ENCODE data around the gene HNRNPUL1. TPM values are rescaled to one million over a fixed set of nuclear protein-coding genes. Genes with fewer than 3 reads are reported as not detected.

The HNRNPUL1 gene
- total RNA-seq, 1 donor from 2014 or later: 256 TPM

DNA sequence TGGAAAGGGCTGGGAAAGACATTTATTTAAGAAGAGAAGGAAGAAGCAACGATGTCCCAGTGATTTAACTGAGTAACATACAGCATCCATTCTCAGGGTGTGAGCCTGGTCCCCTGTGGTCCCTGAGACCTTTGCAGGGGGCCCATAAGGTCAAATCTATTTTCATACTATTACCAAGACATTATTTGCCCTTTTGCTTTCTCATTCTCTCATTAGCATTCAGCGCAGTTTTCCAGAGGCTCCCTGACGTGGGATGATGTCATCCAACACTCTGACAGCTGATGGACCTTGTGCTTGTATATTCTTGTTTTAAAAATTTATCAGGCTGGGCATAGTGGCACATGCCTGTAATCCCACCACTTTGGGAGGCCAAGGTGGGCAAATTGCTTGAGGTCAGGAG is 18.3 kb upstream of the HNRNPUL1 start:
- H3K4me3 Mint-ChIP-seq (ENCODE audit: low read depth): no peak overlapping the region
- H3K36me3 Mint-ChIP-seq (ENCODE audit: insufficient read depth): peaks cover 7% of the 10 kb centered on the region
- no peak for DNase-seq (ENCODE audit: low spot score, unreplicated experiment)
- no peaks in the 10 kb centered on the region for H3K4me1 Mint-ChIP-seq (ENCODE audit: low read depth)
- no peaks in the 10 kb centered on the region for H3K9me3 Mint-ChIP-seq (ENCODE audit: low read depth)
- H3K27ac Mint-ChIP-seq: no peak overlapping the region
- TF ChIP-seq, protein P1, sequence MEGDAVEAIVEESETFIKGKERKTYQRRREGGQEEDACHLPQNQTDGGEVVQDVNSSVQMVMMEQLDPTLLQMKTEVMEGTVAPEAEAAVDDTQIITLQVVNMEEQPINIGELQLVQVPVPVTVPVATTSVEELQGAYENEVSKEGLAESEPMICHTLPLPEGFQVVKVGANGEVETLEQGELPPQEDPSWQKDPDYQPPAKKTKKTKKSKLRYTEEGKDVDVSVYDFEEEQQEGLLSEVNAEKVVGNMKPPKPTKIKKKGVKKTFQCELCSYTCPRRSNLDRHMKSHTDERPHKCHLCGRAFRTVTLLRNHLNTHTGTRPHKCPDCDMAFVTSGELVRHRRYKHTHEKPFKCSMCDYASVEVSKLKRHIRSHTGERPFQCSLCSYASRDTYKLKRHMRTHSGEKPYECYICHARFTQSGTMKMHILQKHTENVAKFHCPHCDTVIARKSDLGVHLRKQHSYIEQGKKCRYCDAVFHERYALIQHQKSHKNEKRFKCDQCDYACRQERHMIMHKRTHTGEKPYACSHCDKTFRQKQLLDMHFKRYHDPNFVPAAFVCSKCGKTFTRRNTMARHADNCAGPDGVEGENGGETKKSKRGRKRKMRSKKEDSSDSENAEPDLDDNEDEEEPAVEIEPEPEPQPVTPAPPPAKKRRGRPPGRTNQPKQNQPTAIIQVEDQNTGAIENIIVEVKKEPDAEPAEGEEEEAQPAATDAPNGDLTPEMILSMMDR (IDR thresholded peaks at IDR 0.05; ENCODE audit: unreplicated experiment): no peak
- no peaks in the 10 kb centered on the region for H3K27me3 Mint-ChIP-seq

DNA sequence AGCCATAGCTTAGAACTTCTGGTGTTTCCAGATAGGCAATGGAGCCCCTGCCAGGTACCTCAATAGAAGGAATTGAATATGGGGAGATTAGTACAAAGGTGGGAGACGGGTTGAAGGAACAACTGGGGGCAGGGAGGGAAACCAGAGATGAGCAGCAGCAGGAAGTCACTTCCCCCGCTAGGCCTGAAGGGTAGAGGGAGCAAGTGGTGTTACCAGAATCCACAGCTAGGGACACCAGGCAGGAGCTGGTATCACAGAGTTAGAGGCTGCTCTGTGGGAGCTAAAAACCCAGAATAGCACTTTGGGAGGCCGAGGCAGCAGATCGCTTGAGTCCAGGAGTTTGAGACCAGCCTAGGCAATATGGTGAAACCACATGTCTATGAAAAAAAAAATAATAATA is 15.3 kb upstream of the HNRNPUL1 start:
- Mint-ChIP-seq H3K27ac (no peak overlapping the region), H3K9me3 (ENCODE audit: low read depth) (no peaks in the 10 kb centered on the region), H3K27me3 (no peaks in the 10 kb centered on the region), H3K4me1 (ENCODE audit: low read depth) (no peaks in the 10 kb centered on the region), H3K36me3 (ENCODE audit: insufficient read depth) (peaks cover 13% of the 10 kb centered on the region), H3K4me3 (ENCODE audit: low read depth) (no peak overlapping the region)
- no peak for DNase-seq (ENCODE audit: low spot score, unreplicated experiment)
- TF ChIP-seq, protein P1 (IDR thresholded peaks at IDR 0.05; ENCODE audit: unreplicated experiment): no peak

DNA sequence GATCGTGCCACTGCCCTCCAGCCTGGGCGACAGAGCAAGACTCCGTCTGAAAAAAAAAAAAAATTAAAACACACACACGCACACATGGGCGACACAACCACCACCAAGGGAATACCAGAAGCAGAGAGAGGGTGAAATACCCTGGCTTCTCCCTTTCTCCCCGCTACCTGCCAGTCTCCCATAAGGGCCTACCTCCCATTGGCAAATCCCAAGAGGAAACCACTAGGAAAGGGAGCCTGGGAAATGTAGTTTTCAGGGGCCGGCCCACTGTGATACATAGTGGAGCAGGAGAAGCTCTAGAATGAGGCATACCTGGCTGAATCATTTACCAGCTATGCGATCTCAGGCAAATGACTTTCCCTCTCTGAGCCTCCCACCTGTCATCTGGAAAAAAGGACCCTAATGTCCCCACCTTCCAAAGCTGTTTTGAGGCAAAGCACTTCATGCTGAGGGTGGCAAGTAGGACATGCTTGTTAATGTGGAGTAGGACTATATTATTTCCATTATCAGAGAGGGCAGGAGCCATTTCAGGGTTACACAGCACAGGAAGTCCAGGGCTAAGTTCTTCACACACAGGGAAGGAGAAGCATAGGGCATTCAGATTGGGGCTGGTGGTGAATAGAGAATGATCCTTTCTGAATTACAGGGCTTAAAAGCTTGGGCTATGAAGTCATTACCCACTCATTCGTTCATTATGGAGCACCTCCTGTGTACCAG is 14.3 kb upstream of the HNRNPUL1 start:
- Mint-ChIP-seq H3K27ac (no peak overlapping the region), H3K36me3 (ENCODE audit: insufficient read depth) (peaks cover 13% of the 10 kb centered on the region), H3K4me3 (ENCODE audit: low read depth) (no peak overlapping the region), H3K4me1 (ENCODE audit: low read depth) (no peaks in the 10 kb centered on the region), H3K27me3 (no peaks in the 10 kb centered on the region), H3K9me3 (ENCODE audit: low read depth) (no peaks in the 10 kb centered on the region)
- no peak for DNase-seq (ENCODE audit: low spot score, unreplicated experiment)
- TF ChIP-seq, protein P1 (IDR thresholded peaks at IDR 0.05; ENCODE audit: unreplicated experiment): no peak

DNA sequence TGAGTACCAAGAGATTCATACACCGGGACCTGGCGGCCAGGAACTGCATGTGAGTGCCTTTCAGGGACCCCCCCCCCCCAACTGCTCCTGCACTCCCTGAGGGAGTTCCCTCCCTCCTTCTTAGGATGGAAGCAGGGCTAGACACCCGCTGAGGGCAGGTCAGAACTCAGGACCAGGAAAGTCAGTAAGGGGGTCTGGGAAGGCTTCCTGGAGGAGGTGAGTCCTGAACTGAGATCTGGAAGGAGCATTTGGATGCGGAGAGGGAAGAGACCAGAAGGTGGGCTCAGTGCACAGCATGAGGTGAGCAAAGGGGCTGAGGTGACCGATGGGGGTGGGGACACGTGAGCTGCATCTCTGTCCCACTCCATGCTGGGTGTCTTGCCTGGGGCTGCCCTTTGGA is 10.5 kb upstream of the HNRNPUL1 start:
- Mint-ChIP-seq H3K36me3 (ENCODE audit: insufficient read depth) (peaks cover 7% of the 10 kb centered on the region), H3K27ac (no peak overlapping the region), H3K9me3 (ENCODE audit: low read depth) (no peaks in the 10 kb centered on the region), H3K4me1 (ENCODE audit: low read depth) (no peaks in the 10 kb centered on the region), H3K27me3 (no peaks in the 10 kb centered on the region), H3K4me3 (ENCODE audit: low read depth) (no peak overlapping the region)
- no peak for DNase-seq (ENCODE audit: low spot score, unreplicated experiment)
- TF ChIP-seq, protein P1 (IDR thresholded peaks at IDR 0.05; ENCODE audit: unreplicated experiment): no peak

GRCh38 chr19:41255171-41255570 is 9.0 kb upstream of the HNRNPUL1 start:
- Mint-ChIP-seq H3K27ac (no peak overlapping the region), H3K36me3 (ENCODE audit: insufficient read depth) (peaks cover 6% of the 10 kb centered on the region), H3K4me3 (ENCODE audit: low read depth) (no peak overlapping the region), H3K4me1 (ENCODE audit: low read depth) (no peaks in the 10 kb centered on the region), H3K27me3 (no peaks in the 10 kb centered on the region), H3K9me3 (ENCODE audit: low read depth) (no peaks in the 10 kb centered on the region)
- DNase-seq (ENCODE audit: low spot score, unreplicated experiment): no peak
- TF ChIP-seq, protein P1 (IDR thresholded peaks at IDR 0.05; ENCODE audit: unreplicated experiment): no peak

Data from progenitor cell of endocrine pancreas (in vitro differentiated cells).